D341Med (cell line): ENCODE data around the gene ATXN7L2.
"Not testable (repeated sequence)": the region's sequence is repeated elsewhere in the genome, so short reads cannot be mapped to it uniquely, and the experiment has no call there.

Experiments
- DNase-seq: peaks from one replicate; pipeline ENCODE4 v3.0.0; 2012; ENCODE audit warnings: low spot score

The ATXN7L2 gene

GRCh38 chr1:109483672-109484518, at the start of gene ATXN7L2:
ATXN7L2 (plus strand) TSS chr1:109483905; CDS start chr1:109483954, 49 bp downstream.
- DNase-seq = peak; percentile 98

- DNase-seq = no peak
Observed at GRCh38 chr1:109434484-109434883, 49.2 kb upstream of the ATXN7L2 start.

- no peak for DNase-seq
Observed at GRCh38 chr1:109438798-109439297, 44.9 kb upstream of the ATXN7L2 start.

GRCh38 chr1:109441069-109441468, 42.6 kb upstream of the ATXN7L2 start:
- DNase-seq = no peak

- DNase-seq = no peak
Observed at GRCh38 chr1:109443476-109443875, 40.2 kb upstream of the ATXN7L2 start.

GRCh38 chr1:109444346-109444745, 39.4 kb upstream of the ATXN7L2 start:
- no peak for DNase-seq

GRCh38 chr1:109445949-109446695, 37.6 kb upstream of the ATXN7L2 start:
- DNase-seq = not testable (repeated sequence)

- no peak for DNase-seq
Observed at GRCh38 chr1:109447524-109447923, 36.2 kb upstream of the ATXN7L2 start.

GRCh38 chr1:109454497-109455133, 29.1 kb upstream of the ATXN7L2 start:
- DNase-seq = no peak

- DNase-seq = no peak
Observed at GRCh38 chr1:109457819-109458218, 25.9 kb upstream of the ATXN7L2 start.

GRCh38 chr1:109466125-109466451, 17.6 kb upstream of the ATXN7L2 start:
- DNase-seq = no peak

GRCh38 chr1:109466452-109467300, 17.0 kb upstream of the ATXN7L2 start, which contains the start of gene SYPL2:
SYPL2 (plus strand) TSS chr1:109466546; CDS start chr1:109466844, 298 bp downstream.
- DNase-seq = peak; percentile 66

GRCh38 chr1:109467301-109467777, 16.4 kb upstream of the ATXN7L2 start:
- DNase-seq = no peak

GRCh38 chr1:109468061-109468460, 15.6 kb upstream of the ATXN7L2 start:
- no peak for DNase-seq

- no peak for DNase-seq
Observed at GRCh38 chr1:109468903-109469302, 14.8 kb upstream of the ATXN7L2 start.

- DNase-seq = no peak
Observed at GRCh38 chr1:109470245-109470644, 13.5 kb upstream of the ATXN7L2 start.

GRCh38 chr1:109472779-109473178, 10.9 kb upstream of the ATXN7L2 start:
- DNase-seq = no peak

GRCh38 chr1:109473284-109474057, 10.2 kb upstream of the ATXN7L2 start:
- not testable (repeated sequence) for DNase-seq

GRCh38 chr1:109474697-109475096, 9.0 kb upstream of the ATXN7L2 start:
- no peak for DNase-seq

GRCh38 chr1:109475261-109475660, 8.4 kb upstream of the ATXN7L2 start:
- DNase-seq = no peak

- no peak for DNase-seq
Observed at GRCh38 chr1:109476825-109477224, 6.9 kb upstream of the ATXN7L2 start.
